GM12875 (cell line): ENCODE data around the gene SNX6.
"Not testable (repeated sequence)": the region's sequence is repeated elsewhere in the genome, so short reads cannot be mapped to it uniquely, and the experiment has no call there.

Source experiments
- H3K4me3 ChIP-seq: one replicate; pipeline ENCODE4 v1.5.1; 2011; ENCODE audit warnings: low read depth, low read length, control low read depth
- TF ChIP-seq, protein P1 (sequence below): IDR thresholded peaks from 2 replicates; pipeline ENCODE4 v1.5.1; 2011; ENCODE audit warnings: low read depth, mild to moderate bottlenecking, control low read depth, inconsistent platforms, low read length, moderate library complexity, borderline replicate concordance; ENCODE audit not compliant: insufficient read depth

Gene SNX6

DNA sequence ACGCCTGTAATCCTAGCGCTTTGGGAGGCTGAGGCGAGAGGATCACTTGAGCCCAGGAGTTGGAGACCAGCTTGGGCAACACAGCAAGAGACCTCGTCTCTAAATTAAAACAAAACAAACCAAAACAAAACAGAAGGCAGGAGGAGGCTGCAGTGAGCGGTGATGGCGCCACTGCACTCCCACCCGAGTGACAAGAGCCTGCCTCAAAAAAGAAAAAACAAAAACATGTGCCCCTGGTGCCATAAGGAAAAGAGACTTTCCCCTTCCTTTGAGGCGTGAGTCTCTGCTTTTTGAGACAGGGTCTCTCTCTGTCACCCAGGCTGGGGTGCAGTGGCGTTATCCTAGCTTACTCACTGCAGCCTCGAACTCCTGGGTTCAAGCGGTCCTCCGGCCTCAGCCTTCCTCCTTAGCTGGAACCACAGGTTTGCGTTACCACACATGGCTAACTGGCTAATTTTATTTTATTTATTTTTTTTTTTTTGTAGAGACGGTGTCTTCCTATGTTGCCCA is 81.4 kb downstream of the SNX6 start:
- no peak overlapping the region for H3K4me3 ChIP-seq
- TF ChIP-seq, protein P1, sequence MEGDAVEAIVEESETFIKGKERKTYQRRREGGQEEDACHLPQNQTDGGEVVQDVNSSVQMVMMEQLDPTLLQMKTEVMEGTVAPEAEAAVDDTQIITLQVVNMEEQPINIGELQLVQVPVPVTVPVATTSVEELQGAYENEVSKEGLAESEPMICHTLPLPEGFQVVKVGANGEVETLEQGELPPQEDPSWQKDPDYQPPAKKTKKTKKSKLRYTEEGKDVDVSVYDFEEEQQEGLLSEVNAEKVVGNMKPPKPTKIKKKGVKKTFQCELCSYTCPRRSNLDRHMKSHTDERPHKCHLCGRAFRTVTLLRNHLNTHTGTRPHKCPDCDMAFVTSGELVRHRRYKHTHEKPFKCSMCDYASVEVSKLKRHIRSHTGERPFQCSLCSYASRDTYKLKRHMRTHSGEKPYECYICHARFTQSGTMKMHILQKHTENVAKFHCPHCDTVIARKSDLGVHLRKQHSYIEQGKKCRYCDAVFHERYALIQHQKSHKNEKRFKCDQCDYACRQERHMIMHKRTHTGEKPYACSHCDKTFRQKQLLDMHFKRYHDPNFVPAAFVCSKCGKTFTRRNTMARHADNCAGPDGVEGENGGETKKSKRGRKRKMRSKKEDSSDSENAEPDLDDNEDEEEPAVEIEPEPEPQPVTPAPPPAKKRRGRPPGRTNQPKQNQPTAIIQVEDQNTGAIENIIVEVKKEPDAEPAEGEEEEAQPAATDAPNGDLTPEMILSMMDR, result no peak

DNA sequence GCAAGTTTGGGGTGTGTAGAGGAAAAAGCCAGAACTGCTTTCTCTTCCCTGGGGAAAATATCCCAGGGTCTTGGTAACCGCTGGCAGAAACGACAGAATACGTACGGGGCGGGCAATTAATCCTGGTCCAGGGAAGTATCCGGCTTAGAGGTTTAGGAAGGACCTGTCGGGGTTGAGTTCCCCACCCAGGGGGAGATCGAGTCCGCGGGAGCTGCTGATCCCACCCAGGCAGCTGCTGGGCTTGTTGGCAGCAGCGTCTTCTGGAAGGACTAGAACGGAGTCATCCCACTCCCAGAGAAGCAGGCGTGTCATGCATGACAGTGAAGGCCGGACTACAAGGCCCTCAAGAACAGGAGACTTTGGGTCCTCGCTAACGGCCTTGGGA is 82.8 kb downstream of the SNX6 start:
- not testable (repeated sequence) for H3K4me3 ChIP-seq

DNA sequence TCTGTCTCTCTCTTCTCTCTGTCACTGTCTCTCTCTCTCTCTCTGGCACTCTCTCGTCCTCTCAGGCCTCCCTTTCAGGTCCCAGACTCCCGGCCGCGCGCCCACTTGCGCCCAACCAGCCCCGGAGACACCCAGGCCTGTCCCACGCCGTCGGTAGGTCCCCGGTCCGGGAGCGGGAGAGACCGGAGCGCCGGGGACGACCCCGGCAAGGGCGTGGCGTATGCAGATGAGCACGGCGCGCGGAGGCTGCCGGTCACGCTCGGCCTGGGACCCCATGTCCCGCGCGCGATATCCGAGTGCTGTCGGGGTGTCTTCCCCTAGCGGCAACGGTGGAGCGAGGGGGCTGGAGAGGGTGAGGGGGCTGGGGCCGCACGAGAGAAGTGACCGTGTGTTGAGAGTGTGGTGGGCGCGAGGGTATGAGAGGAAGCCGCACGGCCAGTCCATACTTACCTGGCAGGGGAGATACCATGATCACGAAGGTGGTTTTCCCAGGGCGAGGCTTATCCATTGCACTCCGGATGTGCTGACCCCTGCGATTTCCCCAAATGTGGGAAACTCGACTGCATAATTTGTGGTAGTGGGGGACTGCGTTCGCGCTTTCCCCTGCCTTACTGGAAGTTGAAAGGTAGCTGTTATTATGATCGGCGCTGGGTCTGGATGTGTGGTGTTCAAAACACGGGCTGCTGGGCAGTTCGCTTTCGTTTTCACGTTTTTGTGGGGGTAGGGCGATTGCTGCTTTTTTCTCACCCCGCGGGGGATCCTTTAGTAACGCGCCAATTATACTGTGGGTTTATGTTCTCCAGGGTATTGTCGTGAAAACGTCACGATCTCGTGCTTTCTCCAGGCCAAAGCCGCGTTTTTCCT is 83.4 kb downstream of the SNX6 start:
- not testable (repeated sequence) for H3K4me3 ChIP-seq

DNA sequence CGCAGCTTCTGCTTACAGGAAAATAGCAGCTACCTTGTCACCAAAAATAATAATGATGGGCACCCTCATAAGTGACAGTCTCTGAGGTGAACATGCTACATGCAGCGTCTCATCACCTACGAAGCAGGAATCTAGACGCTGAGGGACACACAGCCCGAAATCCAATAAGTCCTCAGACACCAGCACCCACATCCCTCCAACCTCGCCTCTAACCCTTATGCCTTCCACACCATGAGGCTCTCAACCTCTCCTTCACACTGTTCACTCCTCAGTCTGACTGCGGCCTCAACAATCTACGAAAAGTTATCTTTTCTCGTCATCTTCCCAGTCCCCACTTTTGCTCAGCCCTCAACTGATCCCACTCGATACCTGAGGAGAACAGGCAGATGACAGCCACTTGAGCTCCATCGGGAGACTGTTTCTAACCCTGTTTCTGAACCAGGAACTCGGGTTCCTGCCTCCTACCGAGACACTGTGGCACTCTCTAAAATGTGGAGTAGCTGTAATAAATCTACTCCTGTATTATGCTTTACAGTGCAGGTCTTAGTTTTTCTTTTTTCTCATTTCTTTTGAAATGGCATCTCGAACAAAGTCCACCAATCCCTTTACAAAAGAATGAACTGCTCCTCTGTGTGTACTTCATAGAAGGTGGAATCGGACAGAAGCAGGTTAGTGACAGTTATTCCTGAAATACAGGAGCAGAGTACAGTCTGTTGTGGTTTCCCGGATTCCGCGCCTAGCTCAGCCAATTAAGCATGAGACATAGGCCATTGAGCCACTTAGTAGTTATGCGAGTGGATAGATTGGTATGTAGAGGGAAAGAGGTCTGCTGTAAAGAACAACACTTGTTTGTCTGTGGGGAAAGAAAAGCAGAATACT is 89.5 kb downstream of the SNX6 start:
- H3K4me3 ChIP-seq, result peak overlapping the region; percentile 23

DNA sequence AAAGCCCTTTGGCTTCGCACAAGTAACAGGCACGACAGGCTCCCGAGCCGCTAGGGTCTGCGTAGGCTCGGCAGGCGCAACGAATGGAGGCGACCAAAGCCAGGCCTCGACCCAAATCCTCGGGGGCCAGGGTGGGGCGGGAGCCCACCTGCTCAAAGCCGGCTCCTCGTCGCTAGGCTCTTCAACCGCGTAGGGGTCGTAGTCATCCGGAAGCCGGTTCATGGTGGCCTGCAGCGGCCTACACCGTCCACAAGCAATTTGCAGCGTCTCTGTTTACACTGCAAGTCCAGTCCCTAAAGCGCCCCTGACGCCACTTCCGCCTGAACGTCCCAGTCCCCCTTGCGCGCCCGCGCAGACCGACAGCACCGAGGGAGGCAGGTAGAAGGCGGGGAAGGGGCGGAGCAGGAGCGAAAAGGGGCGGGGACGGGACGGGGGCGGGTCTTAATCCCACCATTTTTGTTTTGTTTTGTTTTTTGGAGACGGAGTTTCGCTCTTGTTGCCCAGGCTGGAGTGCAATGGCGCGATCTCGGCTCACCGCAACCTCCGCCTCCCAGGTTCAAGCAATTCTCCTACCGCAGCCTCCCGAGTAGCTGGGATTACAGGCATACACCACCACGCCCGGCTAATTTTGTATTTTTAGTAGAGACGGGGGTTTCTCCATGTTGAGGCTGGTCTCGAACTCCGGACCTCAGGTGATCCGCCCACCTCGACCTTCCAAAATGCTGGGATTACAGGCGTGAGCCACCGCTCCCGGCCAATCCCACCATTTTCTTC is 90.4 kb downstream of the SNX6 start, which contains the start of gene EAPP:
EAPP (minus strand) TSS at position 295 of the 774 bp plus-strand sequence; CDS start at position 222, 73 bp downstream.
- TF ChIP-seq, protein P1, result no peak
- peak within 1 kb of the TSS; percentile 94 for H3K4me3 ChIP-seq

DNA sequence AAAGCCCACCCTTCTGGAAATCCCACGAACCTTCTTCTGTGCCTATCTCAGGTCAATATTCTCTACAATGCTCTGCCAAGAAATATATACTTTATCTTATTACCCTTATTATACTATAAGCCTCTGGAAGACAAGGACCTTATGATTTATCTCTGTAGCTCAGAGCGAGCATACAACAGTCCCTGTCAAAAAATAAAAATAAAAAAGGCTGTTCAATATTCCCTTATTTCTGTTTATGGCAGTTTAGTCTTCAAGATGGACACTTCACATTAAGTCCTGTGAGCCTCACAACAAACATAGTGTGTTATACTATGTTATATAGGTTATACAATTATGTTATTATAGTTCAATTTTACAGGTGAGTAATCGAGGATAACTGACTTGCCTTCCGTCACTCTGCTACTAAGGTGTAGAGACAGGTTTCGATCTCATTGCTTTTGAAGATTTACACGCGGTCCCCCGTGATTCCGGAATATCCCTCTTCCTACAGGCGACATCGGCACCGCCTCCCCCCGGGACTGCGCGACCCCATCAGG is 91.0 kb downstream of the SNX6 start:
- TF ChIP-seq, protein P1, result no peak
- H3K4me3 ChIP-seq, result peak overlapping the region; percentile 94

DNA sequence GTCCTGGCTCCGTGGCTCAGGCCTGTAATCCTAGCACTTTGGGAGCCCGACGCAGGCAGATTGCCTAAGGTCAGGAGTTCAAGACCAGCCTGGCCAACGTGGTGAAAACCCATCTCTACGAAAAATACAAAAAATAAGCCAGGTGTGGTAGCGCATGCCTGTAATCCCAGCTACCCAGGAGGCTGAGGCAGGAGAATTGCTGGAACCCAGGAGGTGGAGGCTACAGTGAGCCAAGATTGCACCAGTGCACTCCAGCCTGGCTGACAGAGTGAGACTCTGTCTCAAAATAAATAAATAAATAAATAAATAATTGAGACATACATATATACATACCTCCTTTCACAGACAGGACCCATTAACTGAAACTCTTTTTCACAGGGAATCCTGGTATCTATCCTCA is 91.9 kb downstream of the SNX6 start:
- not testable (repeated sequence) for H3K4me3 ChIP-seq

DNA sequence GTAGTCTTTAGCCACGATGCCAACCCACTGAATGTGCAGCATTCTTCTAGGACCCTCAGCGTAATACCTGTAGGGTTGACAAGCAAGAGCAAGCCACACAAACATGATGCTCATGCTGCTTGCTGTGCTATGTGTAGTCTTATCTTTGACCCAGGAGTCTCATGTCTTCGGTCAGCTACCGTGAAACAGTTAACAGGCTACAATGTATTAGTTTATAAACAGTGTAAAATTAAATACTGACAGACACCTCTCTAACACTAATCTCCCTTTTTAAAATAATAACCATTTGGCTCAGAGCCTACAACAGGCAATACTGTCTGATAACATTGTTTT is 92.3 kb downstream of the SNX6 start:
- TF ChIP-seq, protein P1, result no peak
- H3K4me3 ChIP-seq, result no peak overlapping the region
